HG03159 (cell line): Measurements from ENCODE around the gene SORCS2.

ENCODE experiments used
- ATAC-seq: cut with Tn5 transposase; IDR thresholded peaks from one replicate; pipeline ENCODE4 v1.9.1; 2021; ENCODE audit warnings: mild to moderate bottlenecking, moderate library complexity; ENCODE audit not compliant: unreplicated experiment

The SORCS2 gene

DNA sequence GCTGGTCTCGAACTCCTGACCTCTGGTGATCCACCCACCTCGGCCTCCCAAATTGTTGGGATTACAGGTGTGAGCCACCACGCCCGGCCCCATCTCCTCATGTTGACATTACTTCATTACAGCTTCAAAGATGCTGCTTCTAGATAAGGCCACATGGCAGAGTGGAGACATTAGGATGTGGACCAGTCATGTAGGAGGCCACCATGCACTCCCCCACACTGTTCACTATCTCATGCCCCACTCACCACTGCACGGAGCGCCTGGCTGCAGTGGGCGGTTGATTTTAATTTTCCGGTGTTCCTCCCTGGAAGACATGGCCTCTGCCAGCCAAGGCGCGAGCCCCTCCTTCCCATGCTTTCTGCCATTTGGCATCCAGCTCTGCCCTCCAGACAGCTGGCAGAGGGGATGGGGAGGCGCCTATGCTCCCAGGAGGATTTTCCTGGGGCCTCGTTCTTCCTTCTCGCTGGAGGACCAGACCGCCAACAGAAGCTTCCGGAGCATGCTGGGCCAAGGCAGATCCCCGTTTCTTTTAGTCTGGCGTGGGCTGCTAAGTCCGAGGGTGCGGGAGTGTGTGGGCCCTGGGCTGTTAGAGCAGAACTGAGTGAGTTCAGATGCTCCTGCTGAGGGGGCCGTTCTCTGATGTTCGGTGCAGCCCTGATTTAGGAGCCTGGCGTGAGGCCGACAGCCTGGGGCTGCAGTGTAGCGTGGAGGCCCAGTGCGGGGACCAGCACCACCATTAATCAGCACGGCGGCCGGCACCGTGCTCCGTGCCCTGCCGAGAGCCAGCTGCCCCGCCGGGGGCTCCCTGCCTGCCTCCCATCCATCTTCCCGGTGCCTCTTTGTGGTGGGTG, 93.1 kb downstream of the SORCS2 start:
- ATAC-seq, result no peak

GRCh38 chr4:7286170-7286569, 93.8 kb downstream of the SORCS2 start:
- ATAC-seq, result no peak

DNA sequence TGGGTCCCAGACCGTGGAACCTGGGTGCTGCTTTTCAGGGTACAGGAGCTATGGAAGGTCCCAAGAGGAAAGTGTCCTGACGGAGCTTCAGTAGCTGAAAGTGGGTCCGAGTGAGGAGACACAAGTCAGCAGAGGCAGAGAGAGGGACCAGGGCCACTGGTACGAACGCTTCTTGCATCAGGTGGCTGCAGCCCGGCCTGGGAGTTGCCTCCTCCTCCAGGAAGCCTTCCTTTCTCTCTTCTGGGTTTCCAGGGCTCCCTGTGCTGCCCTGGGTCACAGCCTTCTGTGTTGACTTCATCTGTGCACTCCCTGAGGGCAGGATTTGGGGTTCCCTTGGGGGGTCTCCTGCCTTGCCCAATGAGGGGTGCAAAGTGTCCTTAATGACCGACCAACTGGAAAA, 94.5 kb downstream of the SORCS2 start:
- no peak for ATAC-seq

GRCh38 chr4:7287274-7287917, 95.1 kb downstream of the SORCS2 start:
- ATAC-seq, result no peak

DNA sequence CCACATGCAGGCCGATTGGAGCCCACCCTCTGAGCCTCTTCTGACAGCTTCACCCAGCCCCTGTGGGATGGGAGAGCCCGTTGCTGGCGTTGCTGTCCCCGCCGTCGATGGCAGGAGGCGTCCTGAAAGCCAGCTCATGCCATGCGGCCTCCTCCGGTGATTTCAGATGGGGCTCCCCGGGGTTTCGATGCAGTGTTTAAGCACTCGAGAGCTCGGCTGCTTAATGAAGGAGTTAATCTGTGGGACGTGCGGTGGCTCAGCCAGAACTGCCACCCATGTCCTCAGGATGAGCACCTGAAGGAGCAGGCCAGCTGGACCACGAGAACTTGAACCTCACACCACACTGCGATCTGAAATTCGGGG, 95.6 kb downstream of the SORCS2 start:
- ATAC-seq, result no peak

DNA sequence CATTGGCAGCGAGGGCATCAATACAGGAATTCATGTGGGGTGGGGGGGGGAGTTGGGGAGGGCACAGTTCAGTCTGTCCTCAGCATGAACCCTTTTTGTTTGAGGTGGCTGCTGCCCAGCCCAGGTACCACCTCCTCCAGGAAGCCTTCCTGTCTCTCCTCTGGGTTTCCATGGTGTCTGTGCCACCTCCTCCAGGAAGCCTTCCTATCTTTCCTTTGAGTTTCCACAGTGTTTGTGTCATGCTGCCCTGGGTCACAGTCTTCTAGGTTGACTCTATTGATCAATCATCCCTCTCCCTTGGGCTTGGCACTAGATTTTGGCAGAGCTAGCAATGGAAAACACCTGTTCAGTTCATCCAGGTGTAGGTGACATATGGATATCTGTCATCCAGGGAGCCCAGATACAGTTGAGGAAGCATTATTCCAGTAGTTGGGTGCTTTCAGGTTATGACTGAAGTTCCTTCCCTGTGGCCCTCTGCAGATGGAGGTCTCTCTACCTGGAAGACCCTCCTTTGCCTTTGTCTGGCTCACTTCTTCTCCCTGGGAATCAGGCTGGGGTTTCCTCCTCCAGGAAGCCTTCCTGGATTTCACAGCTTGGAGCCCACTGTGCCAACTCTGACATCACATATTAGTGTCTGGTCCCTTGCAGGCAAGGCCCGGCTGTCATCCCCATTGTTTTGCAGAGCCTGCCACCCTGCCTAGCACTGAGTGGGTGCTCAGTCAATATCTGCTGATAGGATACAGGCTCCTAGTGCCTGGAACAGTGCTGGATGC, 96.6 kb downstream of the SORCS2 start:
- ATAC-seq, result no peak

DNA sequence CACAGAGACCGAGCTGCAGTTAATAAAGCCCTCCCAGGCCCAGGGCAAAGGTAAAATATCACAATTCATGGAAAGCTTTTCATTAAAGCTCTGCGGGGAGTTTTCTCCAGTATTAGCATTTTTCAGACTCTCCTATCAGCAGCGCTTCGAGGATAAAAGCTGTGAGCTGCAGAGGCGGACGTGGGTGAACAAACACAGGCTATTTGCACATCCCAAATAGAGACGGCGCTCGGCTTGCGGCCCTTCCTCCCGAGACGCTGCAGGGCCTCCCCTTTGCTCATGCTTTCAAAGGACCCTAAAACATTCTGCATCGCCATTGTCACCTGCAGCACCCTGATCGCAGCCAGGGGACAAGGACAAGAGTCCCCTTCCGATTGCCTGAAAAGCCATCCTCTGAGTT, 97.3 kb downstream of the SORCS2 start:
- ATAC-seq, result no peak

GRCh38 chr4:7291372-7292114, 99.2 kb downstream of the SORCS2 start:
- ATAC-seq, result no peak

GRCh38 chr4:7293703-7294102, 101.4 kb downstream of the SORCS2 start:
- no peak for ATAC-seq

DNA sequence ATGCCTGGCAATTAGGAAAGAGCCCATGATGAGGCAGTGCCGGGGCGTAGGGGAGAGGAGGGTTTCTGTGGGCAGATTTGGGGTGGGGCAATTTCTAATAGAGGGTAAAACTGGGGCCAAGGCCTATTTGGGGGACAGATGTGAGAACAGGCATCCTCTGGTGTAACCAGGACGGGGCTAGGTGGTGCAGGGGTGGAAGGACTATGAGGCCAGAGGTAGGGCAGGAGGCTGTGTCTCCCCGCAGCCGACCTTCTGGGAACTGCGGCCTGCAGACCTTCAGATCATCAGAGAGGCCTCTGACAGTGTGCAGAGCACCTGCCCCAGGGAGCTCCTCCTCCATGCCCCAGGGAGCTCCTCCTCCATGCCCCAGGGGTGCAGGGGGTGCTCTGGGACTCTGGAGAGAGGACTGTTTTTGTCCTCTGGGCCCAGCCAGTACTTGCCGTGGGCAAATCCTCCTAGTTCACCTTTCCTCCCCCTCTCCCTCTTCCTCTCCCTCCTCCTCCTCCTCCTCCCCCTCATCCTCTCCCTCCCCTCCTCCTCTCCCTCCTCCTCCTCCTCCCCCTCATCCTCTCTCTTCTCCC, 101.9 kb downstream of the SORCS2 start:
- ATAC-seq, result no peak

DNA sequence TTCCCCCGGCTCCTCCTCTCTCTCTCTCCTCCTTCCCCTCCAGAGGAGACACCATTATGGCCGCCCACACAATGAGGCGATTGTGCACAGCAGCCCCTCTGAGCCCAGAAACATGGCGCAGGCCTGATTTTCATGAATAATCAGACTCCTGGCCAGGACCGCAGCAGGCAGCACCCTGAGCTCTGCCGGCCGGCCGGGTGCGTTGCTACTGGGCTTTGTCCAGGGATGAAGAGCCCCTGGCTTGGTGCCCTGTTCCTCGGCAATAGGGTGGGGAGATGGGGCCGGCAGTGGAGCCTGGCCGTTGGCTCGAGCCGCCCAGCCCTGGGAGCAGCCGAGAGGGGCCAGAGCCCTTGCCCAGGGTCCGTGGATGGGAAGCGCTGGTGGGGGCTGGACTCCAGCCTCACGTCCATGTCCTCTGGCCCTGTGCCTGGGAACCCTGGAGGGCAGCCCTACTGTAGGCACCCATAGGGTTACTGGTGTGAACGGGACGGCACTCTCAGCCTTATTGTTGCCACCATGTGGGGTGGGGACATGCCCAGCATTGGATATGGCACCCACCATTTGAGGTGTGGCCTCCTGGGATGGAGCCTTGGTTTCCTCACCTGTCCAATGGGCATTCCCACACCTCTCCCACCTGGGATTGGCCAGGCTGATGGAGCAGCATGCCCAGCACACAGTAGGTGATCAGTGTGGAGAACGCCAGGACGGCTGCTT, 103.0 kb downstream of the SORCS2 start:
- no peak for ATAC-seq

DNA sequence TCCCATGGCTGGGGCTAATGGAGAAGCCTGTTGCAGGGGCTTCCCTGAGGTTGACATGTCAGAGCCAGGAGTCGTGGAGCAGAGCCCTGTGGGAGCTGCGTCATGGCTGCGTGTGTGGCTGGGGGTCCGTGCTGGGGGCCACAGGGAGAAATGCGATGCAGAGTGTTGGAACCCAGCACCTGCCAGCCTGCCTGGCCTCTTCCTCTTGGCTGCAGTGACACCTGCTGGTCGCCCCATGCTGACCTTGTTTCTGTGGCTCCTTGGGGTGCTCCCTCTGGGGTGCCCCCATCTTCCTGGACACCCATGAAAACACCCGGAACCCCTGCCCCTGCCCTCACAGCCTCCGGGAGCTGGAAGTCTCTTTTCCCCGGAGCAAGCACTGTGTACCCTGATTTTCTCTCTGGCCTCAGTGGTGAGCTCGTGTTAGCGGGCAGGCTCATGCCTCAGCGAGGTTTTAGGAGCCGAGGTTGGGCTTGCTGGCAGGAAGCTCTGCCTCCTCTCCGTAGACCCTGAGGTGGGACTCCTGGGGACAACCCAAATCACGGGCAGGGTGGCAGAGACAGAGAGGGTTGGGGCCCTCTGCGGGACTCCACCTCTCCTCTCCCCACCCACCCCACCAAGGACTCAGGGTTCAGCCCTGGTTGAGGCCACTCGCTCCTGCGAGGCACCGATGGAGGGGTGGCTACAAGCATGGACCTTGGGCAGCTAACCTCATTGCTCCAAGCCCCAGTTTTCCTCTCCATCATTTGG, 103.7 kb downstream of the SORCS2 start:
- ATAC-seq, result no peak

DNA sequence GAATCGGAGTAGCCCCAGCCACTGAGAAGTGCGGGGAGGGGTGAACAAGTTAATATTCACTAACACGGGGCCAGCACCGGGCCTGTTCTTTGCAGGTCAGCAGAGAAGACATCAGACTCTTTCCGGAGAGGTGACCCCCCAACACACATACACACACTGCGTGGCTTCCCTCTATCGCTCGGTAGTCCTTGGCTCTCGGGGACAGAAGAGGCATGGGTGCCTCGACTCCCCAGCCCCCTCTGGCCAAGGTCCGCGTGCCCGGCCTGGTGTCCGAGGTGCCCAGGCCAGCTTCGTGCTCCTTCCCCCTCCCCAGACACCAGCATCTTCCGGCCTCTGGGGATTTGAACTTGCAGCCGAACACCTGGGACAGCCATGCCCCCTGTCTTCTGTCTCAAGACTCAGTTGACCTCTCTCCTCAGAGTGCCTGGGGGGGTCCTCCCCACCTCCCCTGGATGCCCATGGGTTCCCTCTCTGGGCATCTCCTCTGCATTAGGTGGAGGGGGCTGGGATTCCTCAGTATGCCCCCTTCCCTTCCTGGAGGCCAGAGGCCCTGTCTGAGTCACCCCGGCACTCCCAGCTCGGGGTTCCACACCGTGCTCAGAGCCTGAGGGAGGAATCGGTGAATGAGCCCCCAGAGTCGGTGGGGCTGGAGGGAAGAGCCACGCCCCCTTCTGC, 104.5 kb downstream of the SORCS2 start:
- ATAC-seq, result no peak

- ATAC-seq, result no peak
These were observed 105.0 kb downstream of the SORCS2 start for GRCh38 chr4:7297374-7297773.

- no peak for ATAC-seq
These were observed 105.5 kb downstream of the SORCS2 start for GRCh38 chr4:7297881-7298280.

DNA sequence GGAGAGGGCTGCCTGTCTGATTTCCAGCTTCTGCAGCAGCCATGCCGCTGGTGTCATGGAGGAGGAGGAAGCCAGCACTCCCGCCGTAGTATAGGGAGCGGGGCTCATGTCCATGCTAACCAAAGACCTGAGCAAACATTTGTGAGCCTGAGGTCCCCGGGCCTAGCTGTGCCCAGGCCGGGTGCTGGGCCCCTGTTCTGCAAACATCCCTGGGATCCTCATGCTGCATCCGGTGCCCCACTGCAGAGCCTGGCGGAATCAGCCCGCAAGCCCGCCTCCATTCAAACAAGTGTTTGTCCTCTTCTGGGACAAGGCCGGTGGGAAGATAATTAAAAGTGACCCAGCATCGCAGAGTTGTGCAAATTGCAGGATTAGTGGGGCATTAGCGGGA, 106.3 kb downstream of the SORCS2 start:
- no peak for ATAC-seq

DNA sequence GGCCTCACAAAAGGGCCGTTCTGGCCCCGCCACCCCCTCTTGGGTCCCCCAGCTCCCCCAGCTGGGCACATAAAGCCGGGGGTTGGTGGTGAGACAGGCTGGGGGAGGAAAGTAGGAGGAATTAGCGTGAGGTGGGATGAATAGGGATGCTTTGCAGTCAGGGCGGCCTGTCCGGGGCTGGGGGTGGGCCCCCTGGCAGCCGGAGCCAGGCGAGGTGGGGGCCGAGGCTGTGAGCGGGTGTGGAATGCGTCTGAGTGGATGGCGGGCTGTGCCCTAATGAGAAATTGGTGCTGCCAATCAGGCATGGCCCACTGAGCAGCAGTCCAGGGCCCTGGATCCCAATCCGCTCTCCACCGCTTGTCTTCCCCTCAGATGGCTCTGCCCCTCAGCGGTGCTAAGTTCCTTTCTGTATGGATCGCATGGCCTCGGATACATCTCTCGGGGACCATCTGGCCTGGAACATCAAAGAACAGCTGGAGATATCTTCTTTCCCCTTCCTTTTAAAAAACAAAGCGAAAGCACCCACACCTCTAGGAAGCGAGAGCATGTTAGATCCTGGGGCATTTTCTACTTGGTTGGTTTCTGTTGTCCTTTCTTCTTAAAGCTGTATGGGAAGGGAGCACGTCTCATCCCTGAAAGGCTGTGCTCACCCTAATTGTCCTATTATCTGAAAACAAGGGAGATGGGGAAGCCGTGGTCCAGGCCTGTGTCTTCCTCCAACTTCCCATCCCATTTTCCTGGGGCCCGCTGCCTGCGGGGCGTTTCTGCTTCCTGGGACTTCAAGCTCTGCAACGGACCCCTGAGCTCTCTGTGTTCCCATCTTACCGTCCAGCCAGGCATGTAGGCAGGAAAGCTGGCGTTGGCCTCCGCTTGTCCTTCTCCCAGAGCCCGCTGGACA, 106.9 kb downstream of the SORCS2 start:
- no peak for ATAC-seq
